ENCODE results near the gene SBK1.
A peak's percentile ranks its signal among the peaks of the same experiment; 100 is the strongest.
"Not testable (repeated sequence)": the region's sequence is repeated elsewhere in the genome, so short reads cannot be mapped to it uniquely, and the experiment has no call there.

Gene SBK1

DNA sequence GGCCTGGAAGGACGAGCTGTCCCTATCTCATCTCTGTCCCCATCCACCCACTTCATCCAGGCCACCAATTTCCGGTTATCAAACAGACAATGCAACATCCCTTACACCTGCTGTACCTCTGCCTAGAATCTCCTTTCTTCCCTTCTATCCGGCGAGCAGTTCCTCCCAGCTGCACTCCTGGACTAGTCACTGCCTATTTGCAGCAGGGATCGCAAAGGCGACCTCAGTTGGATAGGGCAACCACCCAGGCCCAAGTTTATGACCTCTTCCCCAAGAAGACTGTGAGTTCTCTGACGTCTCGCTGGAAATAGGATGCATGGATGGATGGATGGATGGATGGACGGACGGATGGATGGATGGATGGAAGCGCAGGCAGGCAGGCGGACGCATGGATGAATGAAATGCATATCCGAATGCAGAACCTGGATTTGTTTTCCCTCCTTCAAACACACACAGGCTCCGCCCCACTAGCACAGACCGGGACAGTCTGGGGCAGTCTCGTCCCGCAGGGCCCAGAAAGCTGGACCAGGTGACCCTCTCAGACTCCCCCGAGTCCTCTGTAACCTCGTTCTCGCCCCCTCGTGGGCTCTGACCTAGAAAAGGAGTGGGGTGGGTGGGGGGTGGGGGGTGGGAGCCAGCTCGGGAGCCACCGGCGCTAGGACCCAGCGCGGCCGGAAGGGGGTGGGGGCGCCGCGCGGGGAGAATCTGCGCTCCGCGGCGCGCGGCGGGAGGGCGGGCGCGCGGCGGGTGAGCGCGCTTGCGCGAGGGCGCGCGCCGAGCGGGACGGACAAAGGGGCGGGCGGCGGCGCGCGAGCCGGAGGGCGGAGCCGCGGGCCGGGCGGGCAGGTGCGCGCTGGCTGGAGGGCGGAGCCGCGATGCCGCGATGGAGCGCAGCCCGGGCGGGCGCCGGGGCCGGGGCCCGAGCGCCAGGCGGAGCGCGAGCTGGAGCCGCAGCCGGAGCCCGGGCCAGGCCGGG is at the start of gene SBK1:
Gene SBK1 (plus strand): TSS at position 875 of the 976 bp plus-strand sequence. CDS start 24,867 bp downstream, outside the sequence.
- DNase-seq (ENCODE audit: low spot score) = peak; percentile 77

DNA sequence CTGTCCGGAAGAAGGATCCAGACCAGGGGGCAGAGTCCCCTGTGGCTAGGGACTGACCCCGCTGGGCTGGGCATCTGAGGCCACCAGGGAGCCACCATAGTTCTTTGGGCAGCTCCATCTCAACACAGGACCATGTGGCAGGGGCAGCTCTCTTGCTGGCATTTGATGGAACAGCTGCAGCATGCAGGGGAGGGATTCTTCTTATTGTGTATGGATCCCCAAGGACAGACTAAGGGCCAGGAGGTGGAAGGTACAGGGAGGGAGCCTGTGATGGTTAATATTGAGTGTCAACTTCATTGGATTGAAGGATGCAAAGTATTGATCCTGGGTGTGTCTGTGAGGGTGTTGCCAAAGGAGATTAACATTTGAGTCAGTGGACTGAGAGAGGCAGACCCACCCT is 42.8 kb upstream of the SBK1 start:
- DNase-seq (ENCODE audit: low spot score) = not testable (repeated sequence)

DNA sequence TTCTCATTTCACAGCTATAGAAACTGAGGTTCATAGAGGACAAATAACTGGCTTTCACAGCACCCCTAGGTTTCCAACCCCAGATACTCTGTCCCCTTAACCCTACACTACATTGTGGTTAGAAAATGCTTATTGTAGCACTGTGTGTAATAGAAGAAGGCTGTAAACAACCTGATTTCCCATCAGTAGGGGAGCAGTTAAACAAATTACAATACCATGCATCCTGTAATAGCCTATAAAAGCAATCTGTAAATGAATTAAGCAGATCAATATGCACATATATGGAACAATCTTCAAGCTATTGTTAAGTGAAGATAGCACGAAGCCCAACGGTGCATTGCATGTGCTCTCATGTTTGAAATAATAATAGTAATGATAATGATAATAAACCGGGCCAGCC is 41.3 kb upstream of the SBK1 start:
- DNase-seq (ENCODE audit: low spot score) = no peak

DNA sequence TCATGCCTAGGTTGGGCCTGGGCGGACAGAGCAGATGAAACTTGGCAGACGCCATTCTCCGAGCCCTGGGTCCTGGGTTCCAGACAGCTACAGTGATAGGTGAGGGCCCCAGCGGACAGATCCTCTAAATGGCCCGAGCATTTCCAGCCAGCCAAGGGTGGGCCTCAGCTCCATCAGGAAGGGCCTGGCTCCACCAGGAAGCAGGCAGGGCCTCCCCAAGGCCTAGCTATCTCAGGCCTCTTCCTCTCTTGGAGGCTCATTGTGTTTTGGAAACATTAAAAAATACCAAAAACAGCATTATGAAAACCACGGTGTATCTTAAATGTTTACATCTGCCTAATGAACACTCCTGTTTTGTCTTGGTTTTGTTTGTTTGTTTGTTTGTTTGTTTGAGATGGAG is 38.2 kb upstream of the SBK1 start:
- no peak for DNase-seq (ENCODE audit: low spot score)

GRCh38 chr16:28255838-28256237 is 36.5 kb upstream of the SBK1 start:
- no peak for DNase-seq (ENCODE audit: low spot score)

GRCh38 chr16:28257256-28257655 is 35.1 kb upstream of the SBK1 start:
- no peak for DNase-seq (ENCODE audit: low spot score)

- DNase-seq (ENCODE audit: low spot score) = no peak
Measured at GRCh38 chr16:28258567-28258966, 33.8 kb upstream of the SBK1 start.

DNA sequence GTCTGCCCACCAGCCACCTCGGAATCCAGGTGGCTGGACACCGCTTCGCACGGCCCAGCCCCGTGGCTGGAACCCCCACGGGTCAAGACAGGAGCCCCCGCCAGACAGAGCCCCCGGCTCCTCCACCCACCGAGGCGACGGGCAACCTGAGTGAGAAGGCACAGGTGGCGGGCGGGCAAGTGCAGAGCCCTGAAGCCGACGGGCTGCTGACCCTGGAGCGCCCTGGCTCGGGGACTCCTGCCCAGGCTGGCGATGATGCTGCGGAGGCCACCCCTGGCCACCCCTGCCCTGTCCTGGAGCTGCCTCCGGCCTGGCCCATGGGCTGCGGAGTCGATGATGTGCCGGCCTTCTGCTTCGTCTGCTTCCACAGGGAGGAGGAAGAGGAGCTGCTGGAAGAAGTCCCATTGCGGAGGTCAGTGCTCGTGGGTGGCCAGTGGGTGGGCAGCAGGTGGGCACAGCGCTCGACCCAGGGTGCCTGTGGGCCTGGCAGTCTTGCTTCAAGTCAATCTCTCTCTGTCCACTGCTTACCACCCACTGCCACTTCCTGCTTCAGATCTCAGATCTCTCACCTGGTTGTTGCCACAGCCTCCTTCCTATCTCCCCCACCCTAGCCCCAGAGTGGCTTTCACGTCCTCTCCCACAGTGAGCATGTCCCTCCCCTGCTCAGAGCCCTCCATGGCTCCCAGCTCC is 33.1 kb upstream of the SBK1 start:
- no peak for DNase-seq (ENCODE audit: low spot score)

- DNase-seq (ENCODE audit: low spot score) = no peak
Measured at GRCh38 chr16:28259781-28260150, 32.6 kb upstream of the SBK1 start.

GRCh38 chr16:28260193-28260592 is 32.1 kb upstream of the SBK1 start:
- DNase-seq (ENCODE audit: low spot score) = no peak

DNA sequence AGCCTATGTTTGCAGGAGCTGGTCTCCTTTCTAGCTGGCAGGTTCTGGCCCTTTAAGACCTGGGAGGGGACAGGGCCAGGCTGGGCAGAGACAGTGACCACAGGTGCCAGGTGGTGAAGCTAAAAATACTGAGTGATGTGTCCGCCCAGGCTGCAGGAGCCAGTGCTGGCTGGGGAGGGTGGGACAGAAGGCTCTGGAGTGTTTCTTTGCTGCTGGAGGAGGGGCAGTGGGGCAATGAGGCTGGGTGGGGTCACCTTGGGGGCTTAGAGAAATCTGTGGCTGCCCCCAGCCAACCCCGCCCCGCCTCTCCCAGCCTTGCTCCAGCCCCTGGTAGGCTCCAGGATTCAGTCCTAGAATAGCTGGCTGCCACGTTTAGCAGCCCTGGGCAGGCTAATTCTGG is 30.4 kb upstream of the SBK1 start:
- DNase-seq (ENCODE audit: low spot score) = no peak

GRCh38 chr16:28263305-28263704 is 29.0 kb upstream of the SBK1 start:
- DNase-seq (ENCODE audit: low spot score) = no peak

DNA sequence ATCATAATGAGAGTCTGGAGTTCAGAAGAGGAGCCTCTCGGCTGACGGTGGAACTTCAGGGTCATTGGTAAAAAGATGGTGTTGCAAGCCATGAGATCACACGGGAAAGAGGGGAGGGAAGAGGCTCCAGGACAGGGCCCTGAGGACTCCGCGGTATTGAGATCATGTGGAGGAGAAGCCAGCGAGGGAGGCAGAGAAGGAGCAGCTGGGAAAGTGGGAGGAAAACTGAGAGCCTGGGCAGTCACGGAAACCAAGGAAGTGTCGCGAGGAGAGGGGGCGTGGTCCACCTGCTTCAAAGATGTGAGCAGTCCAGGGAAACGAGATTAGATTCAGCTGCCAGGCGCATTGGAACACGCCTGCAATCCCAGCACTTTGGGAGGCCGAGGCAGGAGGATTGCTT is 27.7 kb upstream of the SBK1 start:
- no peak for DNase-seq (ENCODE audit: low spot score)

GRCh38 chr16:28265822-28266221 is 26.5 kb upstream of the SBK1 start:
- no peak for DNase-seq (ENCODE audit: low spot score)

GRCh38 chr16:28267356-28267755 is 25.0 kb upstream of the SBK1 start:
- DNase-seq (ENCODE audit: low spot score) = no peak

DNA sequence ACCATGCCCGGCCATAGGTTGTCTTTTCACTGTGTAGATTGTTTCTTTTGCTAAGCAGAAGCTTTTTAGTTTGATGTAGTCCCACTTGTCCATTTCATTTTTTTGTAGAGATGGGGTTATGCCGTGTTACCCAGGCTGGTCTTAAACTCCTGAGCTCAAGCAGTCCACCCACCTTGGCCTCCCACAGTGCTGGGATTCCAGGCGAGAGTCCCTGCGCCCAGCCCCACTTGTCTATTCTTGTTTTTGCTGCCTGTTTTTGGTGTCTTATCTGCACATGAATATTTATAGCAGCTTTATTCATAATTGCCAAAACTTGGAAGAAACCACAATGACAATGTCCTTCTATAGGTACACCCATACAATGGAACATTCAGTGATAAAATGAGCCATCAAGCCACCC is 18.8 kb upstream of the SBK1 start:
- no peak for DNase-seq (ENCODE audit: low spot score)

DNA sequence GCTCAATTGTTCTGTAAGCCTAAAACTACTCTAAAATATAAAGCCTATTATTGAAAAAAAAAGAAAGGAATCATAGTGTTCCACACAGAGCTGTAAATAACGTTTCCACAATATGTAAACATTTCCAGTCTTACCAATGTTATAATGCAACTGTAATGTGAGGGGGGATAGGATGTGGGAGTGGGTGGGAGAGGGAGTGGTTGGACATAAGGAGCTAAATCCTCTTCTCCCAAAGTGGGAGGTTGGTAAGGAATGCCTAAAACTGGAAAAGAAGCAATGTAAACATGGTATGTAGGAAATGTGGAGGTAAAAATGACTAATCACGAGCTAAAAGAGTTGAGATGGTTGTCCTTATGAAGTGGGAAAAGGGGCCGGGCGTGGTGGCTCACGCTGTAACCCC is 17.6 kb upstream of the SBK1 start:
- DNase-seq (ENCODE audit: low spot score) = no peak

DNA sequence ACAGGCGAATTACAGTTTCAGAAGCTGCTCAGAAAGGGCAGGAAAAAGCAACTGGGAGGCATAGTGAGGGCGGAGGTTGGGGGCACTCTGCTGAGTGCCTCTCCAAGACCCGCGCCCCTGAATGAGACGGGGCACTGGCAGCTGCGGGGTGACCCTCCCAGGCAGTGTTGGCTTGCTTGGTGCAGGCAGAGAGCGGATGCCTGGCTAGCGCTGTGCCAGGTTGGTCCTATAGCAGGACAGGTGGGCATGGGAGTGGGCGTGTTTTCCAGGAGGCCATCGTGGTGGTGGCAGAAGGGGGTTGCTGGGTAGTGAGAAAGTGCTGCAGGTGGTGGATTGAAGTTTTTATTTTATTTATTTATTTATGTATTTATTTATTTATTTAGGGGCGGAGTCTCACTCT is 16.0 kb upstream of the SBK1 start:
- no peak for DNase-seq (ENCODE audit: low spot score)

- DNase-seq (ENCODE audit: low spot score) = peak; percentile 62
Measured at GRCh38 chr16:28277537-28278388, 14.6 kb upstream of the SBK1 start.

GRCh38 chr16:28279006-28279405 is 13.3 kb upstream of the SBK1 start:
- DNase-seq (ENCODE audit: low spot score) = no peak

DNA sequence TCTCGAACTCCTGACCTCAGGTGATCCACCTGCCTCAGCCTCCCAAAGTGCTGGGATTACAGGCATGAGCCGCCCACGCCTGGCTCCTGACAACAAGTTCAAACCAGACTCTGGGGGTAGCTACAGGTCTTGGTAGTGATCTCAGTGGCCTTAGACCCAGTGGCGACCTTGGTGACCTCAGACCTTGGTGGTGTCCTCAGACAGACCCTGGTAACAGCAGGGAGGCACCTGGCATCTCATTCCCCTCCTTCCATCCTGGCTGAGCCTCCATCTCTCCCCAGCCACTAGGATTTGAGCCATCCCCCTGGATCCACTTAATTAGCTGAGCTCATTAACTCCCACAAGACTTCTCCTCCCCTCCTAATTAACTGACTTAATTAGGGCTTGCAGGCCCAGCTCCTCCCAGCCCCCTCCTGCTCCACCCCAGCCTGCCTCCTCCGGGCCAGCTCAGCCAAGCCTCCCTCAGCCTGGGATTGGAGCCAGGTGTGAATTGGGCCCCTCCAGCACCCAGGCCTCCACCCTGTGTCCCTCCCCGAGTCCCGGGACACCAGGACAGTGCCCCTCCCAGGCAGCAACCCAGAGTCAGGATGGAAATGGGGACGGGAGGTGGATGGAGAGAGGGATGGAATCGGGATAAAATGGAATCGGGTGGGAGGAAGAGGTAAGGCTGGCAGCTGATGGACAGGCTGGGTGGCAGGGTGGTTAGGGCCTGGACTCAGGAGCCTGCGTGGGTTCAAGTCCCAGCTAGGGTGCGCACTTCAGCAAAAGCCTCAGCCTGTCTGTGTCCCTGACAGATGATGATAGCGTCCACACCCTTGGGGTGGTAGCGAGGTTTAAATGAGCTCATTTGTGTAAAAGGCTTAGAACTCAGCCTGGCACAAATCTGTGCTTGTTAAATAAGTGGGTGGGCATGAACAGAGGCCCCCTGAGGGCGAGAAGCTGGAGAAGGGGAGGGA is 11.2 kb upstream of the SBK1 start:
- no peak for DNase-seq (ENCODE audit: low spot score)

Measured in putamen (tissue), 1 donor.